NCI-H2171 treated with DMSO at 0.1 percent for 48 hours (cell line): ENCODE data around the gene SNRPA1.
"Not testable (repeated sequence)": the region's sequence is repeated elsewhere in the genome, so short reads cannot be mapped to it uniquely, and the experiment has no call there.

Experiments used
- DNase-seq: peaks from one replicate; lab custom pipeline; 2025; lab: John Stamatoyannopoulos, UW

Gene SNRPA1

DNA sequence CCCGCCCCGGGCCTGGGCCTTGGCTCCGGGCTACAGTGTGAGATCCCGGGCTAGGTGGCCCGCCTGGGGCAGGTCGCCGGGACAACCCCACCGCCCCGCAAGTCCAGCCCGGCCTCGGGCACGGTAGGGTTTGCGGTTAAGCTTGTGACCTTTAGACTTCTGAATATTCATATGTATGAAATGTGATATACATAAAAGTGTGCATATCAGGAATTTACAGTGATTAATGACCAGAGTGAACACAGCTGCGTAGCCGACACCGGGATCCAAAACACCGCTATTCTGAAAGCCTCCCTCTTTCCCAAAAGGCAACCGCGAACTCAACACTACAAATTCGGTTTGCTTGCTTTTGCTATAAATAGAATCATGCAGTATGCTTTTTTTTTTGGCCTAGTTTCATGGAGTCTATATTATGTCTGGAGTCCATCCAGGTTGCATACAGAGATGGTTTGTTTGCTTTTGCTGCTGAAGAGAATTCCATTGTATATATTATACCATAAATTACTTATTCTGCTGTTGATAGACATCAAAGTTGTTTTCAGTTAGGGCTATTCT is 636 bp upstream of the SNRPA1 start:
- peak; percentile 28 for DNase-seq

GRCh38 chr15:101293122-101293521 is 1.9 kb downstream of the SNRPA1 start:
- DNase-seq = no peak

GRCh38 chr15:101288905-101289513 is 6.0 kb downstream of the SNRPA1 start:
- peak; percentile 52 for DNase-seq

- DNase-seq = not testable (repeated sequence)
These were observed 7.7 kb downstream of the SNRPA1 start for GRCh38 chr15:101287342-101287741.

DNA sequence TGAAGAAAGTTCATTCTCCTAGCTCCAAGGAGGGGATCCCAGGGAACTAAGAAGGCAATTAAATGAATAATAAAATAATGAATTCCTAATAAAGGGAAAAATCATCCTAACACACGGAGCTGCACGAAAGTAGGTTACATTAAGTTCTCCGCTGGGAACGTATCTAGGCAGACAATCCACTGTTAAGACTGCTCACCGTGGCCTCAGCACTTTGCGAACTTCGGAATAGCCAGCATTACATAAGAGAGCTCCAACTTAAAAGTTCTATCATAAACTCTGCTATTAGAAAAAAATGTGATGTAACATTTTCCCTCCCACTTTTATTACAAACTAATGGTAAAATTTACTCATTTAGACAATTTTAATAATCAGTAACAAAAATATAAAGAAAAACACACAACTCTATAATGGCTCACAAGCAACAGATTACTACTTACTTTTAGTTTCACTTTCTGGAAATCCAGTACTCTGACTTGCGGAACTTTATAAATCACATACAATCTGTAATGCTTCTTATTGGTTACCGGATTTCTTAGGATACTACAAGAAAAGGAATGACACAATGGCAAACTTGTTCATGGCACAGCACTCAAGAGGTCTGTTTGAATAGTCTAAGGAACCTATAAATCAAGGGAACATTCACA is 8.5 kb downstream of the SNRPA1 start:
- DNase-seq = no peak

GRCh38 chr15:101283931-101284330 is 11.1 kb downstream of the SNRPA1 start:
- DNase-seq = no peak

- DNase-seq = no peak
These were observed 15.0 kb downstream of the SNRPA1 start for GRCh38 chr15:101280007-101280406.

GRCh38 chr15:101277943-101278564 is 17.0 kb downstream of the SNRPA1 start:
- DNase-seq = no peak

GRCh38 chr15:101277038-101277822 is 17.8 kb downstream of the SNRPA1 start, which contains the start of gene SELENOS:
Gene SELENOS (minus strand): TSS chr15:101277485. CDS start chr15:101277417, 68 bp downstream.
- peak; percentile 74 for DNase-seq

DNA sequence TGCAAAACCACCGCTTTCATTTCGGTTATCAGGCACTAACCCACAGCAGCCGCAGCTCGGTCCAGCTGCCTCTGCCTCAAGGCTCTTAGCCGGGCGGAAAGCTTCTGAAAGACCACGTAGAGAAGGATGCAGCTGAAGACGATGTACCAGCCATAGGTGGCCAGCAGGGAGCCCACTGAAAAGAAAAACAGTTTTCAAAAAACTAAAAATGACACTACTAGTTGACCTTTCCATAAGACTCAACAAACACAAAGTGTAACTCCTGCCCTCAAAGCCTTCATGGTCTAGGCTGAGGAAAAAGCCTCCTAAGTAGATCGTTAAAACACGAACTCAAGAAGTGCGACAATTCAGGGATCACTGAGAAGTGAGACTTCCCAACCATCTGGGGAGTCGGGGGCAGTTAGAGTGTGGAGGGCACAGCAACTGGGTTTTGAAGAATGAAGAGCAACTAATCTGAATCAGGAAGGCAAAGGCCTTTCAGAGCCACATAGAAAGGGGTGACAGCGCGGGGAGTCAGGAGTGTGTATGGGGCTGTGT is 18.5 kb downstream of the SNRPA1 start:
- no peak for DNase-seq

- DNase-seq = no peak
These were observed 20.0 kb downstream of the SNRPA1 start for GRCh38 chr15:101275018-101275417.

- no peak for DNase-seq
These were observed 21.5 kb downstream of the SNRPA1 start for GRCh38 chr15:101273534-101273933.

DNA sequence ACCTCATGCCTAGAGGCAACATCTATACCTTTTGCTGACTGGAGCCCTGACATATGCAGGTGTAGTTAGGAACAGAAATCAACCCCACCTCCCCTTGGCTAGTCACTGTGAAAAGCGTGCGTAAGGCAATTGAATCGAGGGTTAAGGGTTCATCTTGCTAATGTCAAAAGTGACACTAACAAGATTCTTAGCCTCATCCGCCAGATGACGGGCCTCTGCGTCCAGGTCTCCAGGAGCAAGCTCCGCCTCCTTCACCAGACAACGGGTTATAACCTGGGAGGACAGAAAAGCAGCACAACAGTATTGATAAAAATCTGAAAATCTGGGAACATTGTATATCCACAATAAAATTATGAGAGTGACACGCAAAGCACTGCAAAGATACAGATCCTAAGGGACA is 22.5 kb downstream of the SNRPA1 start:
- no peak for DNase-seq

DNA sequence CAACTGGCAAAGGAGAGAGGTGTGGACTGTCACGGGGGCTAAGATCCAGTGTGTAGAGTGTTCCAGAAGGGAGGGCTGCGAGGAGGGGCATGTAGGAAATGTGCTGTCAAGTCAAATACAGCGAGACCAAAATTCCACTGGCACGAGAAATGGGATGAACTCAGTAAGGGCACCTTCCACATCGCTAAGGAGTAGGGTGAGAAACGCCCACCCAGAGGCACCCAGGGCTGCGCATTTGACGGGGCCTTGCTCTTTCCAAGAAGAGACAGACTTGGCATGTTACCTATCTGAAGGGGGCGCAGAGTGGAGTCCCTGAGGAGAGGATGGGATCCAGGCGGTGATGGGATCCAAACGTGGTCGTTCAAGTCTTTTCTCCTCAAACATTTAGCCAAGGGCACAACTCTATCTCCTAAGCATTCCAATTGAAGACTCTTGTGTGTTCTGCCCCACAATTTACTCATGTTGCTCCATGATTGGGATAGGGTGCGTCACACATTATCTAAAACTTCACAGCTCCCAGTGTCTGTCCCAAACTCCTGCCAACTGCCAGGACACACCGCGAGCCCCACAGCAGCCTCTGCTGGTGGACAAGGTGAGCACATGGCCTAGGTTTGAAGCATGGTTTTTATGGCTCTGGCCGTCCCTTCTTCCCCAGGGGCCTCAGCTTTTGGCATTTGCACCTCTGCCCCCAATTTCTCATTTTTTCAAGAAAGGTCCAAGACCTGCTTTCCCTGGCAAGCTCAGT is 25.4 kb downstream of the SNRPA1 start:
- no peak for DNase-seq

DNA sequence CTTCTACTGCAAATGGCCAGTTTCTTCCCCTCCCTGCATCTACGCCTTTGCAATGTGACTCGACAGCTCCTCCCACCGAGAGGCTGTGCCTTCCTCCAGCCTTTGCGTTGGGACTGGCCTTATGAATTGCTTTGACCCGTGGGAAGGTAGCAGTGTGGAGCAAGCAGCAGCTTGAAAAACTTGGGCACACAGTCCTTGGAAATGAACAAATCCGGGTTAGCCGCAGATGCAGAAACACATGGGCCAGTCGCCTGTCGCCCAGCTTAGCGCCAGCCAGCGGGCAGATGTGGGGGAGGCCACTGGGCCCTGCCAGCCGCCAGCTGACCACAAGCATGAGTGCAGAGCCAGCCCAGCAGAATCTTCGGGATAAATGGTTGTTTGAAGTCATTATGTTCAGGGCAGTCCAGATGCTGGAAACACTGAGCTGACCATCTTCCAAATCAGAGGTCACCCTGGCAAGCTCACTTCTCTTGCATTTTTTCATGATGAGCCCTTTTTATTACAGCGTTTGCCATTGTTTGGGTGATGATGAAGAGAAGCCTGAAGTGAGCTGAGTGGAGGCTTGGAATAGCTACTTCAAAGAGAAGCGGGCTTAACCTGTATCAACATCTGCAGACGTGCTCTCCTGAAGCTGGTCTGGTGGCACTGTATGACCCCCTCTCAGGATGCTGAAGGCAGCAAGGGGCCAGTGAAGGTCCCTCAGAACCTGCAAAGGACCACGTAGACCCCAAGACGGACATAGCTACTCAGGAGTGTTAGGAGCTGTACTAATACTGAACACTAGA is 27.5 kb downstream of the SNRPA1 start:
- DNase-seq = no peak

DNA sequence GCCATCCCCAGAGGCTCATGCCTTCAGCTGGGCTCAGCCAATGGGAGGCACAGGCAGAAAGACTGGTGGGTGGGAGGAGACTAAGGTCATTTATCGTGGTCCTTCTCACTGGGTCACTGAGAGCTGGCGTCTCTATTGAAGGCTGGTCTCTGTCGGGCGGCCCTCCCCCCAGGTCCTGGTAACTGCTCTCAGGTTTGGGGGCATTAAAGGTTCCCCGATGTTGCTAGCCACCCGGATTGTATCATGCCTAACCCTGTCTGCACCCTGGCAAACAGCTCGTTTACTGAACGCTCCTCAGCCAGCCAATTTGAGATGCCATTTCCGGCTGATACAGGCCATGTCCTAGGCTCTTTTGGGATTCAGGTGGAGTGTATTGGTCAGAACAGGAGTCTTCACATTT is 28.3 kb downstream of the SNRPA1 start:
- no peak for DNase-seq

- DNase-seq = no peak
These were observed 29.0 kb downstream of the SNRPA1 start for GRCh38 chr15:101266034-101266433.

DNA sequence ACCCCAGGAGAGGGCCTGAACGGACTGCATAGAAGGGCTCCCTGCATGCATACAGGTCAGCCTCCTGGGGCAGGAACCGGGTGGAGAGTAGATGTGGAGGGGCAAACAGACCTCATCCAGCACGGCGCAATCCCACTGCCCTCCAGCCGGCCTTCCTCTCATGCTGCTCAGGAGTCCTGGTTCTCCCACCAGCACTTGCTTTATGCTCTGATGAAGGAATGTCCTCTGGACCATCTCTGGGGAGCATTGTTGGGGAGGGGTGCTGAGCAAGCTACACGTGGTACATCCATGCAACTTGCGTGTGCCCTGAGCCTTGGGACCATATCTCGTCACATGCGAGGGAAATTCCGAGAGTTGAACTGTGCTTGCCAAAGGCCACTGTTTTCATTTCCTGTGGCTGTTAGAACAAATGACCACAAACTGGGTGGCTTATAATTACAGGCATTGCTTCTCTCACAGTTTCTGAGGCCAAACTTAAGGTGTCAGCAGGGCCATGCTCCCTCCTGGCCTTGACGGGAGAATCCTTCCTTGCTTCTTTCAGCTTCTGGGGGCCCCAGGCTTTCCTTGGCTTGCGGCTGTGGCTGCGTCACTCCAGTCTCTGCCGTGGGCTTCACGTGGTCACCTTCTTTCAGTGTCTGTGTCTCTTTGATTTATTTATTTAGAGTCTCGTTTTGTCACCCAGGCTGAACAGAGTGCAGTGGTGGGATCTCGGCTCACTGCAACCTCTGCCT is 30.0 kb downstream of the SNRPA1 start:
- DNase-seq = no peak

DNA sequence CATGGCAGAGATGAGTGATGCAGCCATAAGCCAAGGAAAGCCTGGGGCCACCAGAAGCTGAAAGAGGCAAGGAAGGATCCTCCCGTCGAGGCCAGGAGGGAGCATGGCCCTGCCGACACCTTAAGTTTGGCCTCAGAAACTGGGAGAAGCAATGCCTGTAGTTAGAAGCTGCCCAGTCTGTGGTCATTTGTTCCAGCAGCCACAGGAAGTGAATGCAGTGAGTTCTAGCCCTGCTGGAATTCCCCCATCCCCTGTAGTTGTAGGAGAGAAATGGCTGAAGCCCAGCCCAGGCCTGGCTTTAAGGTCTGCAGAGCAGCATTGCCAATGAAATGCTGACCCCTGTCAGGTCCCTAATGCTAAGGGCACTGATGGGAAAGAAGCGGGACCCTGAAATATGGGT is 31.0 kb downstream of the SNRPA1 start:
- DNase-seq = no peak

- DNase-seq = no peak
These were observed 32.5 kb downstream of the SNRPA1 start for GRCh38 chr15:101262551-101262950.
